ENCODE data around the gene COL23A1.
"Not testable (repeated sequence)": the region's sequence is repeated elsewhere in the genome, so short reads cannot be mapped to it uniquely, and the experiment has no call there.

COL23A1 gene

DNA sequence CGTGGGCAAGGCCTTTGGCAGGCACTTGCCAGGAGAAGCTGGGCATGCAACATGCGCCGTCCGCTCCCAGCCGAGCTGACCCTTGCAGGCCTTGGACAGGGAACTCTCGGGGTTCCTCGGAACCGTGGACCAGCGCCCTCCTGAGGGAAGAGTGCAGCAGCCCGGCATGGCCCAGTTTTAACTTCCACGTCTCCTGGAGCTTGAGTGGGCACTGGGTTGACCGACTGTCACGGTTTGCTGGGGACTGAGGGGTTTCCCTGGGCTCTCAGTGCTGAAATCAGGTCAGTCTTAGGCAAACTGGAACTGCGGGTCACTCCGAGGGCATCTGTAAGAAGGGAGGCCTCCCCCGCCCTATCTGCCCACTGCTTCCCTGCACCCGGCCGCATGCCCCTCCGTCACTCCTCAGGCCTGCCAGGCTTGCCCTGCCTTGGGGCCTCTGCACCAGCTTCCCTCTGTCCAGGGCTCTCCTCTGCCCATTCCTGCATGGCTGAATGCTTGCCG is 270.6 kb downstream of the COL23A1 start:
- DNase-seq (ENCODE audit: low spot score), result no peak
- CTCF ChIA-PET, result no interaction called here
- TF ChIP-seq, protein P1, sequence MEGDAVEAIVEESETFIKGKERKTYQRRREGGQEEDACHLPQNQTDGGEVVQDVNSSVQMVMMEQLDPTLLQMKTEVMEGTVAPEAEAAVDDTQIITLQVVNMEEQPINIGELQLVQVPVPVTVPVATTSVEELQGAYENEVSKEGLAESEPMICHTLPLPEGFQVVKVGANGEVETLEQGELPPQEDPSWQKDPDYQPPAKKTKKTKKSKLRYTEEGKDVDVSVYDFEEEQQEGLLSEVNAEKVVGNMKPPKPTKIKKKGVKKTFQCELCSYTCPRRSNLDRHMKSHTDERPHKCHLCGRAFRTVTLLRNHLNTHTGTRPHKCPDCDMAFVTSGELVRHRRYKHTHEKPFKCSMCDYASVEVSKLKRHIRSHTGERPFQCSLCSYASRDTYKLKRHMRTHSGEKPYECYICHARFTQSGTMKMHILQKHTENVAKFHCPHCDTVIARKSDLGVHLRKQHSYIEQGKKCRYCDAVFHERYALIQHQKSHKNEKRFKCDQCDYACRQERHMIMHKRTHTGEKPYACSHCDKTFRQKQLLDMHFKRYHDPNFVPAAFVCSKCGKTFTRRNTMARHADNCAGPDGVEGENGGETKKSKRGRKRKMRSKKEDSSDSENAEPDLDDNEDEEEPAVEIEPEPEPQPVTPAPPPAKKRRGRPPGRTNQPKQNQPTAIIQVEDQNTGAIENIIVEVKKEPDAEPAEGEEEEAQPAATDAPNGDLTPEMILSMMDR (conservative IDR thresholded peaks at IDR 0.05; ENCODE audit: low read depth), result no peak
- H3K27ac ChIP-seq, result no peak overlapping the region
- POLR2A ChIA-PET (ENCODE audit: low non-redundant PET), result no interaction called here

DNA sequence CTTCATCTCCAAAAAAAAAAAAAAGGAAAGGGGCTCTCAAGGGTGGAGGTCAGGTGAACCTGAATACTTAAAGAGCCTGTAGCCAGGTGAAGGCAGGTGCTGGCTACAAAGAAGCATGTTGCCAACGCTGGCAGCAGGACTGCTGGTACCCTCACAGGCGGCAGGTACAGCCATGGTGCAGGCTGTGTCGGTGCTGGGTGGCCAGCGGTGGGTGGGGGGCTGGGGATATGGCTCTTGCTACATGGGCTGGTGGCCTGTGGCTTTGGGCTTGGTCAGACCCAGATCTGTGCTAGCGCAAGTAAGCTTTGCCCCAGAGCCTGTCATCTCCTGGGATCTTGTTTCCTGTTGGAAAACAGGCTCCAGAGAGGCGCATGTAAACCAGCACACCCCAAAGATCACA is 271.3 kb downstream of the COL23A1 start:
- TF ChIP-seq, protein P1 (conservative IDR thresholded peaks at IDR 0.05; ENCODE audit: low read depth), result no peak
- ChIA-PET POLR2A (ENCODE audit: low non-redundant PET) (no interaction called here), CTCF (interaction anchor here (0.9 kb wide), 1 partner anchor 142 kb away, joined by 8 read pairs; no protein-coding TSS in a partner anchor)
- H3K27ac ChIP-seq, result no peak overlapping the region
- no peak for DNase-seq (ENCODE audit: low spot score)

DNA sequence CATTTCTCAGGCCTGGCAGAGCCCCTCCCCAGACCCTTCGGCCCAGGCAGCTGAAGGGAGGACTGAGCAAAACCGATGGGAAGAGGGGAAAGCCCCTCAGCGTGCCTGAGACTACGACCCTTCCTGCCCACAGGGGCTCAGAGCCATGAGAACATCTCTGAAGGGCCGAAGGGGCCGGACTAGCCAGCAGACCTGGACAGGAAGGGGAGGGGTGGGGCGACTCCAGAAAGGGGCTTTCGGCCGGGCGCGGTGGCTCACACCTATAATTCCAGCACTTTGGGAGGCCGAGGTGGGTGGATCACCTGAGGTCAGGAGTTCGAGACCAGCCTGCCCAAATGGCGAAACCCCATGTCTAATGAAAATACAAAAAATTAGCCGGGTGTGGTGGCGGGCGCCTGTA is 271.8 kb downstream of the COL23A1 start:
- DNase-seq (ENCODE audit: low spot score), result no peak
- no peak overlapping the region for H3K27ac ChIP-seq
- ChIA-PET CTCF (interaction anchor here (0.9 kb wide), 1 partner anchor 143 kb away, joined by 8 read pairs; no protein-coding TSS in a partner anchor), POLR2A (ENCODE audit: low non-redundant PET) (no interaction called here)
- TF ChIP-seq, protein P1 (conservative IDR thresholded peaks at IDR 0.05; ENCODE audit: low read depth), result no peak

DNA sequence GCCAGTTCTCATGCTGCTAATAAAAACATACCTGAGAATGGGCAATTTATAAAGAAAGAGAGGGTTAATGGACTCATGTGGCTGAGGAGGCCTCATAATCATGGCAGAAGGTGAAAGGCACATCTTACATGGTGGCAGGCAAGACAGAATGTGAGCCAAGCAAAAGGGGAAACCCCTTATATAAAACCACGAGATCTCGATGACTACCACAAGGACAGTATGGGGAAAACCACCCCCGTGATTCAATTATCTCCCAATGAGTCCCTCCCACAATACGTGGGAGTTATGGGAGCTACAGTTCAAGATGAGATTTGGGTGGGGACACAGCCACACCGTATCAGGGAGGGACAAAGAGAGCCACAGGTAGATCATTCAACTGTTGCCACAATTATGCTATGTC is 272.5 kb downstream of the COL23A1 start:
- CTCF ChIA-PET; H3K27ac ChIP-seq; DNase-seq (ENCODE audit: low spot score); POLR2A ChIA-PET (ENCODE audit: low non-redundant PET): not testable (repeated sequence)

DNA sequence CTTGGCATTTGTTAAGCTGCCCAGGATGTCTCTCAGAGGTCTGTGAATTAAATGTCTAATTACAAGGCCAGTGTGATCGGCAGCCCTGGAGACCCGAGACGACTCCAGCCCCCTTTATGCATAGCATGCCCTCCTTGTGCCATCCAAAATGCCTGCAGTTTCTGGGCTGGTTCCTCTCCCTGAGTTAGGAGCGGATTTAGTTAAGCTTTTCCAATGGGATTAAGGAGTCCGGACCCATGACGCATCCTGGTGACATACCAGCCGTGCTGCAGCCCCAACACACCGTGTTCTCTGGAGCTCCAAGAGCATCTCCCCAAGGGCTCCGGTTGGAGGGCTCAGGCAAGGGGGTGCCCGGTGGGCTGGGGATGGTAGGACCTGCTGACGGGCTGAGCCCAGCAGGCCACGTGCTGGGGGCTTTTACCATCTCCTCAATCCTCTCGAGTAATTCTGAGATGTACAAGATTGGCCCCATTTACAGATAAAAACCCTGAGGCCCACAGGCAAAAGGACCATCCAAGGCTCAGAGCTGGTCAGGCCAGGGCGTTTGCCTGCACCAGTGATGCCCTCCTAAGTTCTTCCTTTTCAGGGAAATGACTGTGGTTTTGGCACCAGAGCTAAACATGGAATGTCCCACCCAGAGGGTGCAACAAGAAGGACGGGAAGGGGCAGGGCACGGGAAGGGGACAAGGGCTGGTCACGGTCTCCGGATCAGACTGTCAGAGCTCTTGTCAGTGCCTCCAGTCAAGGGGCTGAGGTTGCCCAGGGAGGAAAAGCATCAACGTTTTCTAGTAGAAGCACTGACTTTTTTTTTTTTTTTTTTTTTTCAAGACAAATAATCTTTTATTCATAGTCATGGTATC is 275.0 kb downstream of the COL23A1 start:
- CTCF ChIA-PET, result interaction anchor here (0.7 kb wide), 1 partner anchor 831 kb away, joined by 3 read pairs; no protein-coding TSS in a partner anchor

DNA sequence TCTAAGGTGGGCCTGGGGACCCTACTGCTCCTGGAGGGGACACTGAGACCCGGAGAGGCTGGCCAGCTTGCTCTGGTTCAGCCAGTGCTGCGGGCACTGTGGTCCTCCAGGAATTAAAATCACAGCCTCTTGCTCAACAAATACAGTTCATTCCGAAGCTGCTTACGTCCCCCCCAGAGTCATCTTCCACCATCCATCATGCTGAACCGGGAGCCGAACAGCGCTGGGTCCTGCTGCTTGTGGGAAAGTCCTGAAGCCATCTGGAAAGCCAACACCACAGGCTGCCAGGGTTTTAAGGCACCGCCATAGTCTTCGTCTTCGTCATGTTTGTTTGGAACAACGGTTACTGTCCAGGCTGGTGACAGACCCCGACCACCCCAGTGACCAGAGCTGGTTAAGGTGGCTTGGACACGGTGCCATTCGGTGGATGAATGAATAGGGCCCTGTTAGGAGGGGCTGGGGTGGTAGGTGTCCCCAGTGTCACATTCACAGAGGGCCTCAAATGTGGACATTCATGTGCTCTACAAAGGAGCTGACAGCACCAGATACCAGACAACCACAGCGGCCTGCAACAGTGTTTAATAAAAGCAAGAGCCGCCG is 276.0 kb downstream of the COL23A1 start:
- TF ChIP-seq, protein P1 (conservative IDR thresholded peaks at IDR 0.05; ENCODE audit: low read depth), result no peak
- no peak for DNase-seq (ENCODE audit: low spot score)
- no peak overlapping the region for H3K27ac ChIP-seq
- ChIA-PET CTCF (interaction anchor here (0.7 kb wide), 1 partner anchor 832 kb away, joined by 3 read pairs; no protein-coding TSS in a partner anchor), POLR2A (ENCODE audit: low non-redundant PET) (no interaction called here)

More for the DNA sequence above, 275.0 kb downstream of the COL23A1 start:
- DNase-seq (ENCODE audit: low spot score), result no peak
- TF ChIP-seq, protein P1 (conservative IDR thresholded peaks at IDR 0.05; ENCODE audit: low read depth), result no peak
- H3K27ac ChIP-seq, result no peak overlapping the region
- POLR2A ChIA-PET (ENCODE audit: low non-redundant PET), result no interaction called here

DNA sequence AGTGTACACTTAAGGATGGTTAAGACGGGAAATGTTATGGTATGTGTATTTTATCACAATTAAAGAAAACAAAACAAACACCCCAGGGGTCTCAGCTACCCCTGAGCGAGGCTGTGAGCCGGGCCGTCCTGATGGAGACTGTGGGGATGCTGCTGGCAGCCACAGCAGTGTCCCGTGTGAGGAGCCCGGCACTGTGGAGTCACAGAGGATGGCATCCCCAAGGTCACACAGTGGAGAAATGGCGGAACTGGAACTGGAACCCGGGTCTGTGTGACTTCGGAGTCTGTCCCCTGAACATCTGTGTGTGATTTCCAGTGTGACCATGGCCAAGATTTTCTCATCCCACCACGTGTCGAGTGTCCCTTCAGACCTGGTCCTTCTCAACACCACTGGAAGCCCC is 276.9 kb downstream of the COL23A1 start:
- H3K27ac ChIP-seq, result no peak overlapping the region
- TF ChIP-seq, protein P1 (conservative IDR thresholded peaks at IDR 0.05; ENCODE audit: low read depth), result no peak
- ChIA-PET CTCF (no interaction called here), POLR2A (ENCODE audit: low non-redundant PET) (no interaction called here)
- no peak for DNase-seq (ENCODE audit: low spot score)
